ENCODE measurements around the gene RGS6.

Gene RGS6

GRCh38 chr14:72607386-72608130 lies 675.3 kb downstream of the RGS6 start:
- peak; percentile 42 for DNase-seq (ENCODE audit: low read depth)

GRCh38 chr14:72608391-72609204 lies 676.4 kb downstream of the RGS6 start:
- DNase-seq (ENCODE audit: low read depth) = peak; percentile 92

GRCh38 chr14:72609205-72609916 lies 677.1 kb downstream of the RGS6 start:
- no peak for DNase-seq (ENCODE audit: low read depth)

GRCh38 chr14:72610096-72610830 lies 678.0 kb downstream of the RGS6 start:
- DNase-seq (ENCODE audit: low read depth) = no peak

GRCh38 chr14:72610831-72611200 lies 678.6 kb downstream of the RGS6 start:
- DNase-seq (ENCODE audit: low read depth) = no peak

GRCh38 chr14:72611506-72611905 lies 679.3 kb downstream of the RGS6 start:
- no peak for DNase-seq (ENCODE audit: low read depth)

GRCh38 chr14:72612041-72612440 lies 679.8 kb downstream of the RGS6 start:
- no peak for DNase-seq (ENCODE audit: low read depth)

GRCh38 chr14:72613231-72613974 lies 681.2 kb downstream of the RGS6 start:
- DNase-seq (ENCODE audit: low read depth) = no peak

GRCh38 chr14:72613975-72614319 lies 681.7 kb downstream of the RGS6 start:
- no peak for DNase-seq (ENCODE audit: low read depth)

- no peak for DNase-seq (ENCODE audit: low read depth)
These were observed 682.1 kb downstream of the RGS6 start for GRCh38 chr14:72614365-72614764.

- DNase-seq (ENCODE audit: low read depth) = no peak
These were observed 682.7 kb downstream of the RGS6 start for GRCh38 chr14:72614891-72615415.

GRCh38 chr14:72615451-72616121 lies 683.4 kb downstream of the RGS6 start:
- DNase-seq (ENCODE audit: low read depth) = no peak

Measured in HS-27A (cell line).